HCT116 (cell line): Measurements from ENCODE around the gene ZNF48. TPM values are rescaled to one million over a fixed set of nuclear protein-coding genes. Genes with fewer than 3 reads are reported as not detected.

ENCODE experiments used
- ATAC-seq: fragments of 200-7000 bp; cut with Tn5 transposase; 2 replicates; pipeline ENCODE4 v1.9.1; 2020; ENCODE audit warnings: mild to moderate bottlenecking, moderate library complexity
- BruUV-seq: library from RNA; stranded (reverse); fragments of 400-500 nt; replicated peaks from 2 replicates; lab custom pipeline; 2021; lab: Mats Ljungman, UMichigan
- CTCF ChIA-PET: fragments of 300-600 bp; sonication (Branson Sonifier 250); formaldehyde crosslinking; loops from one replicate; lab custom pipeline; 2021; ENCODE audit warnings: antibody characterized with exemption; lab: Charles Lee
- POLR2A ChIA-PET: fragments of 300-600, 350-600 bp; sonication (Branson Sonifier 250); formaldehyde crosslinking; loops from one replicate; lab custom pipeline; 2021; ENCODE audit warnings: antibody characterized with exemption; lab: Charles Lee
- RAD21 ChIA-PET, 2 experiments: fragments of 300-600 bp; sonication (Branson Sonifier 250); formaldehyde crosslinking; loops; one replicate each; lab custom pipeline; 2023; ENCODE audit warnings: low total read pairs in 2 of 2; ENCODE audit not compliant: uncharacterized antibody in 2 of 2, unreplicated experiment in 2 of 2, low non-redundant PET in 1 of 2; lab: Charles Lee
- DNase-seq: peaks from one replicate; pipeline ENCODE4 v3.0.0-alpha.2; 2010; ENCODE audit warnings: low read depth, low spot score
- H2AFZ ChIP-seq: fragments of 200-600 bp; shearing (Covaris generic), sonication (generic); 2 replicates; pipeline ENCODE4 v1.6.1; 2017; ENCODE audit warnings: low read depth, mixed run types, mixed read lengths, antibody characterized with exemption, low read length; ENCODE audit not compliant: poor library complexity, severe bottlenecking
- H3K27ac ChIP-seq: 2 replicates; pipeline ENCODE4 v1.5.1; 2012; ENCODE audit warnings: low read depth, low read length
- H3K27me3 ChIP-seq: fragments of 200-600 bp; sonication (generic); 2 replicates; pipeline ENCODE4 v1.6.1; 2016; ENCODE audit warnings: mixed run types, low read length, mixed read lengths; ENCODE audit not compliant: insufficient read depth
- H3K36me3 ChIP-seq, 2 experiments: fragments of 200-500 bp in 1 of 2; fragments of 200-600 bp in 1 of 2; sonication (Bioruptor generic) in 1 of 2; sonication (generic) in 1 of 2; 2 replicates each; pipeline versions ENCODE4 v1.5.1 to v1.6.1; 2014 to 2016; ENCODE audit warnings: low read length in 2 of 2, inconsistent platforms in 1 of 2, mixed read lengths in 1 of 2, mixed run types in 1 of 2; ENCODE audit not compliant: insufficient read depth in 2 of 2, control insufficient read depth in 1 of 2
- H3K4me1 ChIP-seq, 2 experiments: fragments of 200-600 bp in 1 of 2; sonication (generic) in 1 of 2; 2 replicates each; pipeline versions ENCODE4 v1.5.1 to v1.6.1; 2012 to 2017; ENCODE audit warnings: low read length in 2 of 2, inconsistent platforms in 1 of 2, mild to moderate bottlenecking in 1 of 2, mixed read lengths in 1 of 2, mixed run types in 1 of 2, moderate library complexity in 1 of 2; ENCODE audit not compliant: insufficient read depth in 2 of 2, control insufficient read depth in 1 of 2
- H3K4me2 ChIP-seq: fragments of 200-600 bp; sonication (generic); 2 replicates; pipeline ENCODE4 v1.6.1; 2017; ENCODE audit warnings: mixed run types, low read length, mixed read lengths
- H3K4me3 ChIP-seq, 2 experiments: fragments of 200-600 bp in 1 of 2; sonication (generic) in 1 of 2; replicated peaks in 1 of 2; 2 replicates each; pipeline ENCODE4 v1.5.1; 2011 to 2016; ENCODE audit warnings: low read length in 2 of 2, control low read depth in 1 of 2, low read depth in 1 of 2, mild to moderate bottlenecking in 1 of 2, mixed read lengths in 1 of 2, mixed run types in 1 of 2
- H3K79me2 ChIP-seq: fragments of 200-600 bp; sonication (generic); 2 replicates; pipeline ENCODE4 v1.6.1; 2017; ENCODE audit warnings: mild to moderate bottlenecking, mixed run types, low read length, moderate library complexity, mixed read lengths; ENCODE audit not compliant: insufficient read depth
- H3K9ac ChIP-seq: fragments of 200-600 bp; sonication (generic); 2 replicates; pipeline ENCODE4 v1.6.1; 2016; ENCODE audit warnings: low read length, mixed read lengths
- H3K9me2 ChIP-seq: fragments of 200-600 bp; sonication (generic), shearing (Covaris generic); 2 replicates; pipeline ENCODE4 v1.6.1; 2017; ENCODE audit warnings: mixed run types, mild to moderate bottlenecking, moderate library complexity; ENCODE audit not compliant: insufficient read depth
- H3K9me3 ChIP-seq, 2 experiments: fragments of 200-500 bp in 1 of 2; fragments of 200-600 bp in 1 of 2; sonication (Bioruptor generic) in 1 of 2; sonication (generic) in 1 of 2; 2 replicates each; pipeline ENCODE4 v1.6.1; 2014 to 2017; ENCODE audit warnings: low read length in 2 of 2, mixed read lengths in 2 of 2, inconsistent platforms in 1 of 2, low read depth in 1 of 2, mild to moderate bottlenecking in 1 of 2, mixed run types in 1 of 2, moderate library complexity in 1 of 2; ENCODE audit not compliant: control insufficient read depth in 1 of 2, insufficient read depth in 1 of 2
- H4K20me1 ChIP-seq: fragments of 200-600 bp; sonication (generic), shearing (Covaris generic); 2 replicates; pipeline ENCODE4 v1.6.1; 2017; ENCODE audit warnings: mixed run types, mild to moderate bottlenecking, moderate library complexity; ENCODE audit not compliant: insufficient read depth
- CBX3 ChIP-seq: IDR thresholded peaks from 2 replicates; pipeline ENCODE4 v1.6.1; 2012; ENCODE audit warnings: low read depth
- CTCF ChIP-seq, 3 experiments: fragments of 200-600 bp in 1 of 3; sonication (generic) in 1 of 3; IDR thresholded peaks in 2 of 3; conservative IDR thresholded peaks in 1 of 3; 2 replicates each; pipeline ENCODE4 v1.5.1; 2012 to 2017; ENCODE audit warnings: low read depth in 2 of 3, low read length in 2 of 3, antibody characterized with exemption in 1 of 3, borderline replicate concordance in 1 of 3, control low read depth in 1 of 3, mild to moderate bottlenecking in 1 of 3, mixed read lengths in 1 of 3, mixed run types in 1 of 3, moderate library complexity in 1 of 3; ENCODE audit not compliant: insufficient read depth in 1 of 3
- ELF1 ChIP-seq: IDR thresholded peaks from 2 replicates; pipeline ENCODE4 v1.6.1; 2012; ENCODE audit warnings: low read depth, borderline replicate concordance
- EZH2 ChIP-seq: fragments of 200-600 bp; sonication (generic); IDR thresholded peaks from 2 replicates; pipeline ENCODE4 v1.6.1; 2017; ENCODE audit warnings: antibody characterized with exemption, mixed run types
- FOSL1 ChIP-seq: IDR thresholded peaks from 2 replicates; pipeline ENCODE4 v1.6.1; 2012; ENCODE audit warnings: low read depth
- POLR2AphosphoS5 ChIP-seq: IDR thresholded peaks from 2 replicates; pipeline ENCODE4 v1.6.1; 2011; ENCODE audit warnings: mild to moderate bottlenecking, low read depth, low read length, moderate library complexity
- REST ChIP-seq: IDR thresholded peaks from 2 replicates; pipeline ENCODE4 v1.6.1; 2012; ENCODE audit warnings: low read depth
- SIN3A ChIP-seq: IDR thresholded peaks from 2 replicates; pipeline ENCODE4 v1.6.1; 2012; ENCODE audit warnings: low read depth
- SP1 ChIP-seq: IDR thresholded peaks from 2 replicates; pipeline ENCODE4 v1.6.1; 2012; ENCODE audit warnings: low read depth
- TCF7L2 ChIP-seq: IDR thresholded peaks from 2 replicates; pipeline ENCODE4 v1.7.0; 2011; ENCODE audit warnings: borderline replicate concordance, inconsistent platforms; ENCODE audit not compliant: insufficient read depth, insufficient read length; ENCODE audit errors: extremely low read depth
- intact Hi-C: fragments of 100-400 bp; cut with micrococcal nuclease; formaldehyde crosslinking; loops from 2 replicates; pipeline ENCODE4 v1.10.0; 2022
- total RNA-seq: library from RNA; stranded (reverse); gene quantifications from one replicate; pipeline ENCODE4 v1.2.1, GENCODE V29; 2021; ENCODE audit not compliant: unreplicated experiment
- TF ChIP-seq, protein P1 (sequence below): IDR thresholded peaks from 2 replicates; pipeline ENCODE4 v1.6.1; 2012

Gene ZNF48
- total RNA-seq, 1 experiment from 2014 or later: 17.9 TPM

- TF ChIP-seq CTCF (IDR thresholded peaks at IDR 0.05 in 2 of 3, conservative IDR thresholded peaks at IDR 0.05 in 1 of 3; ENCODE audit: borderline replicate concordance in 1 of 3, insufficient read depth in 1 of 3, low read depth in 2 of 3, low read length in 2 of 3) (no peak; a peak in 1 of 6 replicates), EZH2 (no peak), SIN3A (no peak), CBX3 (no peak)
These were observed 15.9 kb upstream of the ZNF48 start (continued) for GRCh38 chr16:30379158-30379783.

- BruUV-seq: TSS peak; percentile 47
- DNase-seq (no peak), ATAC-seq (no peak)
- CTCF ChIA-PET: interaction anchor here (1.5 kb wide), 1 partner anchor 29 kb away, joined by 3 read pairs; no protein-coding TSS in a partner anchor
- Histone ChIP-seq H3K79me2 (no peaks in the 10 kb centered on the region), H3K9ac (no peak overlapping the region), H3K4me3 (no peak overlapping the region), H3K36me3 (no peaks in the 10 kb centered on the region), H3K4me1 (peaks cover 14 to 33% of the 10 kb centered on the region in 2 experiments), H3K27me3 (no peaks in the 10 kb centered on the region), H3K4me2 (no peak overlapping the region), H3K9me2 (no peaks in the 10 kb centered on the region), H4K20me1 (no peaks in the 10 kb centered on the region), H2AFZ (no peak overlapping the region), H3K27ac (no peak overlapping the region), H3K9me3 (no peaks in the 10 kb centered on the region)
- TF ChIP-seq SP1 (no peak), ELF1 (no peak), FOSL1 (no peak), POLR2AphosphoS5 (no peak), TCF7L2 (no peak), REST (no peak)
- TF ChIP-seq, protein P1, sequence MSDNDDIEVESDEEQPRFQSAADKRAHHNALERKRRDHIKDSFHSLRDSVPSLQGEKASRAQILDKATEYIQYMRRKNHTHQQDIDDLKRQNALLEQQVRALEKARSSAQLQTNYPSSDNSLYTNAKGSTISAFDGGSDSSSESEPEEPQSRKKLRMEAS: no peak
- RAD21 ChIA-PET: no interaction called here
- POLR2A ChIA-PET: no interaction called here
- intact Hi-C loops: no loop called here
These were observed 15.0 kb upstream of the ZNF48 start for GRCh38 chr16:30380072-30380802.
